Neuronal stem cell (in vitro differentiated cells): ENCODE results near the gene C8B.

Experiments
- DNase-seq: peaks from one replicate; pipeline ENCODE4 v3.0.0-alpha.2; 2013; ENCODE audit warnings: low spot score
- H2AFZ ChIP-seq: one replicate; pipeline ENCODE4 v1.6.1; 2013; ENCODE audit warnings: mild to moderate bottlenecking, low read length, inconsistent platforms
- H2AK5ac ChIP-seq: 2 replicates; pipeline ENCODE4 v1.6.1; 2013; ENCODE audit warnings: low read depth, mild to moderate bottlenecking, inconsistent platforms, low read length, moderate library complexity, mixed read lengths
- H2BK120ac ChIP-seq: 2 replicates; pipeline ENCODE4 v1.6.1; 2013; ENCODE audit warnings: low read depth, mild to moderate bottlenecking, inconsistent platforms, low read length, moderate library complexity, mixed read lengths
- H2BK12ac ChIP-seq: one replicate; pipeline ENCODE4 v1.6.1; 2013; ENCODE audit warnings: low read length, inconsistent platforms
- H2BK15ac ChIP-seq: 2 replicates; pipeline ENCODE4 v1.6.1; 2013; ENCODE audit warnings: mild to moderate bottlenecking, low read length, inconsistent platforms, mixed read lengths
- H2BK5ac ChIP-seq: one replicate; pipeline ENCODE4 v1.6.1; 2013; ENCODE audit warnings: inconsistent platforms, mild to moderate bottlenecking, low read length, moderate library complexity
- H3K14ac ChIP-seq: one replicate; pipeline ENCODE4 v1.6.1; 2013; ENCODE audit warnings: low read length, inconsistent platforms
- H3K18ac ChIP-seq: 2 replicates; pipeline ENCODE4 v1.6.1; 2013; ENCODE audit warnings: low read length, inconsistent platforms
- H3K23ac ChIP-seq: 2 replicates; pipeline ENCODE4 v1.6.1; 2013; ENCODE audit warnings: low read depth, mild to moderate bottlenecking, mixed read lengths, low read length, inconsistent platforms; ENCODE audit not compliant: poor library complexity
- H3K27ac ChIP-seq: replicated peaks from 3 replicates; pipeline ENCODE4 v1.5.1; 2013; ENCODE audit warnings: low read length, inconsistent platforms
- H3K27me3 ChIP-seq, 3 experiments: 2 replicates each; pipeline ENCODE4 v1.6.1; 2013; ENCODE audit warnings: low read length in 3 of 3, mild to moderate bottlenecking in 2 of 3, inconsistent platforms in 1 of 3, low read depth in 1 of 3, mixed read lengths in 1 of 3, moderate library complexity in 1 of 3; ENCODE audit not compliant: control insufficient read depth in 3 of 3, insufficient read depth in 3 of 3
- H3K36me3 ChIP-seq, 2 donors: replicated peaks in 1 of 2; 2 replicates each; pipeline ENCODE4 v1.6.1; 2013; ENCODE audit warnings: low read length in 2 of 2; ENCODE audit not compliant: control insufficient read depth in 2 of 2, insufficient read depth in 2 of 2
- H3K4ac ChIP-seq: 2 replicates; pipeline ENCODE4 v1.6.1; 2013; ENCODE audit warnings: inconsistent platforms, mild to moderate bottlenecking, low read length, moderate library complexity
- H3K4me1 ChIP-seq, 2 donors: 1 replicate in 1 of 2; 2 replicates in 1 of 2; pipeline ENCODE4 v1.6.1; 2013; ENCODE audit warnings: low read length in 2 of 2, low read depth in 1 of 2; ENCODE audit not compliant: control insufficient read depth in 2 of 2, insufficient read depth in 1 of 2
- H3K4me2 ChIP-seq: one replicate; pipeline ENCODE4 v1.6.1; 2013; ENCODE audit warnings: mild to moderate bottlenecking, low read length, inconsistent platforms; ENCODE audit not compliant: insufficient read depth, poor library complexity, severe bottlenecking
- H3K4me3 ChIP-seq, 2 donors: 2 replicates each; pipeline ENCODE4 v1.5.1; 2013; ENCODE audit warnings: low read length in 2 of 2, mild to moderate bottlenecking in 2 of 2, inconsistent platforms in 1 of 2, moderate library complexity in 1 of 2
- H3K79me1 ChIP-seq: one replicate; pipeline ENCODE4 v1.6.1; 2013; ENCODE audit warnings: low read depth, mild to moderate bottlenecking, inconsistent platforms, low read length, moderate library complexity
- H3K9ac ChIP-seq: one replicate; pipeline ENCODE4 v1.6.1; 2013; ENCODE audit warnings: mild to moderate bottlenecking, low read depth, low read length, inconsistent platforms; ENCODE audit not compliant: poor library complexity
- H3K9me3 ChIP-seq, 2 donors: replicated peaks in 1 of 2; 2 replicates each; pipeline versions ENCODE3 to v1.6.1; 2013; ENCODE audit warnings: low read length in 2 of 2, mild to moderate bottlenecking in 2 of 2, inconsistent platforms in 1 of 2, low read depth in 1 of 2, mixed read lengths in 1 of 2, moderate library complexity in 1 of 2; ENCODE audit not compliant: control insufficient read depth in 2 of 2, insufficient read depth in 1 of 2
- H4K8ac ChIP-seq: one replicate; pipeline ENCODE4 v1.6.1; 2013; ENCODE audit warnings: low read depth, mild to moderate bottlenecking, inconsistent platforms, low read length, moderate library complexity
- H4K91ac ChIP-seq: one replicate; pipeline ENCODE4 v1.6.1; 2013; ENCODE audit warnings: low read length, low read depth, mild to moderate bottlenecking, inconsistent platforms; ENCODE audit not compliant: poor library complexity
- WGBS, 2 donors: extraction: QIAGEN DNeasy Blood & Tissue Kit; methylation state at CpG; one replicate each; pipeline ENCODE4 v1.1.7; 2013; ENCODE audit warnings: missing lambda C conversion rate in 2 of 2, mixed read lengths in 1 of 2; ENCODE audit not compliant: insufficient read length in 2 of 2, insufficient replicate concordance in 1 of 2; ENCODE audit errors: extremely low coverage in 2 of 2; 5-methylcytosine and 5-hydroxymethylcytosine counted together

C8B gene

DNA sequence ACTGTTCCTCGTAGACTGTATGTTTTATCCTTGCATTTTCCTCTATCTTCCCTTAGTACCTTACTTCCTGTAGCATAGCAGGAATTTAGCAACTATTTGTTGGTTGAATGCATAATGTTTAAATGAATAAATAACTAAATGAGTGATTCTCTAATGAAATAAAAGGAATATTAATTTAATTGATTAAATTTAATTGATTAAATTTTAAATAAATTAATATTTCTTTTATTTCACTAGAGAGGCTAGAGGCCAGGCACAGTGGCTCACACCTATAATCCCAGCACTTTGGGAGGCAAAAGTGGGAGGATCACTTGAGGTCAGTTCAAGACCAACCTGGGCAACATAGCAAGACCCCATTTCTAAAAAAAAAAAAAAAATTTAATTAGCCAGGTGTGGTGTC is 25.8 kb downstream of the C8B start:
- no peaks in the 10 kb centered on the region for H3K36me3 ChIP-seq
- H3K4me1 ChIP-seq = peaks cover 0 to 2% of the 10 kb centered on the region in 2 donors
- H2BK120ac ChIP-seq = no peak overlapping the region
- no peak overlapping the region for H3K4me3 ChIP-seq
- H2AK5ac ChIP-seq = no peak overlapping the region
- H3K79me1 ChIP-seq = no peaks in the 10 kb centered on the region
- H2AFZ ChIP-seq = no peak overlapping the region
- no peak overlapping the region for H3K4me2 ChIP-seq
- H3K4ac ChIP-seq = no peak overlapping the region
- H3K9ac ChIP-seq = no peak overlapping the region
- H4K91ac ChIP-seq = no peak overlapping the region
- no peak for DNase-seq
- no peak overlapping the region for H2BK15ac ChIP-seq
- no peaks in the 10 kb centered on the region for H3K9me3 ChIP-seq
- H4K8ac ChIP-seq = no peak overlapping the region
- H3K27ac ChIP-seq = no peak overlapping the region
- no peak overlapping the region for H3K23ac ChIP-seq
- no peaks in the 10 kb centered on the region for H3K27me3 ChIP-seq
- no peak overlapping the region for H3K14ac ChIP-seq
- no peak overlapping the region for H2BK5ac ChIP-seq
- H2BK12ac ChIP-seq = no peak overlapping the region
- no CpG with 5 or more reads among the region's 1 CpG for WGBS, 2 donors
- no peak overlapping the region for H3K18ac ChIP-seq

DNA sequence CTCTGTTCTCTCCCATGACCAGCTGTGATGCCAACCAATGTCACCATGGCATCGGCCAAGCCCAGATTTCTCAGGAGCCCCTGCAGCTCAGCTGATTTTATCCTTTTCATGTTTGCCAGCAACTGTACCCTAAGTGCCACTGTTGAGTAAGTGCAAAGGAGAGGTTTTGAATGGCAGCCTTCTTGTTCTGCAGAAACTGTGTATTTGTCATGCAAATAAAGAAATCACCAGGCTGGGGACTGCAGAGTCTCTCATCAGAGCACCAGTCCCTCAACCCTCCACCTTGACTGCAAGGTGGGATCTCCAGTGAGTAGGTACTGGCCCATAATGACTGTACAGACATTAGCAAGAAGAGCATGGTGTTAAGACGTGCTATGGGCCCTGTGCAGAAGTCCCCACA is 26.6 kb downstream of the C8B start:
- no peaks in the 10 kb centered on the region for H3K9me3 ChIP-seq
- H3K4me2 ChIP-seq = no peak overlapping the region
- no peaks in the 10 kb centered on the region for H3K27me3 ChIP-seq
- H3K4ac ChIP-seq = no peak overlapping the region
- H3K23ac ChIP-seq = no peak overlapping the region
- H3K14ac ChIP-seq = no peak overlapping the region
- H3K9ac ChIP-seq = no peak overlapping the region
- DNase-seq = no peak
- H2BK12ac ChIP-seq = no peak overlapping the region
- no peak overlapping the region for H3K18ac ChIP-seq
- no peak overlapping the region for H2AK5ac ChIP-seq
- no peak overlapping the region for H3K27ac ChIP-seq
- H3K4me1 ChIP-seq = peaks cover 0 to 6% of the 10 kb centered on the region in 2 donors
- H2BK120ac ChIP-seq = no peak overlapping the region
- no peak overlapping the region for H2AFZ ChIP-seq
- H3K4me3 ChIP-seq = no peak overlapping the region
- no peak overlapping the region for H4K91ac ChIP-seq
- H2BK15ac ChIP-seq = no peak overlapping the region
- H4K8ac ChIP-seq = no peak overlapping the region
- H2BK5ac ChIP-seq = no peak overlapping the region
- H3K79me1 ChIP-seq = no peaks in the 10 kb centered on the region
- no peaks in the 10 kb centered on the region for H3K36me3 ChIP-seq
- WGBS, 2 donors = no CpG with 5 or more reads among the region's 2 CpGs

DNA sequence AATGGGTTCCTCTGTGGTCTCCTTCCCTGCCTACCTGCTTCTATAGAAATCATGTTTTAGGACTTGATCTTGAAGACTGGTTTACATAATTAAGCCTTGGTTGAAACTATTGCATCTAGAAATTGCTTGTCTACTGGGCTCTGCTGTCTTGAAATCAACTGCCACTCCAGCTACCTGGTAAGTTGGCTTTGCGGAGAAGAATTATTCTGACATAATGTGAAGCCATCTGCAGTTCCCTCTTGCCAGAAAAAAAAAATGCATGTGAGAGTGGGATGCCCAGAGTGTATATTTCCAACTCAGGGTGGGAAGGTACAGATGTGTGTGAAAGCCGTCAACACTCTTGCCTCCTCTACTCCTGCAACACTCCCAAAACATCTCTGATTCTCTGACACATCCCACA is 27.2 kb downstream of the C8B start:
- Histone ChIP-seq H3K9ac (no peak overlapping the region), H2BK5ac (no peak overlapping the region), H3K36me3 (no peaks in the 10 kb centered on the region), H3K4ac (no peak overlapping the region), H3K4me3 (no peak overlapping the region), H3K18ac (no peak overlapping the region), H3K23ac (no peak overlapping the region), H3K9me3 (no peaks in the 10 kb centered on the region), H2BK120ac (no peak overlapping the region), H3K4me1 (peaks cover 0 to 7% of the 10 kb centered on the region in 2 donors), H2AFZ (no peak overlapping the region), H4K91ac (no peak overlapping the region), H2AK5ac (no peak overlapping the region), H3K27ac (no peak overlapping the region), H3K14ac (no peak overlapping the region), H4K8ac (no peak overlapping the region), H2BK12ac (no peak overlapping the region), H2BK15ac (no peak overlapping the region), H3K4me2 (no peak overlapping the region), H3K79me1 (no peaks in the 10 kb centered on the region), H3K27me3 (no peaks in the 10 kb centered on the region)
- DNase-seq = no peak
- no CpG with 5 or more reads among the region's 2 CpGs for WGBS, 2 donors

DNA sequence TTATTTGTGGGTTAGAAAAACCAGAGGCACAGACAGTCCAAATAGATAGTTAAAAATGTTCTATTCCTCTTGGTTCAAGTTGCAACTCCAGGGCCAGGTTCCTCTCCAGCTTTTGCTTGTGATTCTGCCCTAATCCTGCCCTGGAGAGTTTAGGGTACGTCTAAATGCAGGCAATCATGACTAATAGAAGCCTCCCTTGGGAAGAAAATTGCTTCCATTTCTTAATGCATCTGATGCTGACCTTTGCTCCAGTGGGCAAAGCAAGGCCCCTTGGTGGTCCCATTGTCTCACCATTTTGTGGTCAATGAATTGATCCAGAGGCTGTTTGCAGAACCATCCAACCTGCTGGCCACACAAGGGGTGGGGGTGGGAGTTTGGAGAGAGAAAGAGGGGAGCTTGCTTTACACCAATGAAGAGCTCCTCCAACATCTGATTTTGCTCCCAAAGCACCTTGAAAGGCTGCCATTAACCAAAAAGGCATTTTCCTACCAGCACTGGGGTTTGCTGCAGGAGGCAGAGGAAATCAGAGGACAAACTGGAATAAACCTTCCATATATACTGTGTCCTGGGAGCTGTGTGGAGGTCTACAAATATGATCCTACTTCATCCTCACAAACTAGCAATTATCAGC is 31.3 kb downstream of the C8B start:
- H2BK15ac ChIP-seq = no peak overlapping the region
- no CpG with 5 or more reads among the region's 1 CpG for WGBS, 2 donors
- H3K36me3 ChIP-seq = no peaks in the 10 kb centered on the region
- no peak overlapping the region for H3K4me2 ChIP-seq
- no peaks in the 10 kb centered on the region for H3K9me3 ChIP-seq
- H3K79me1 ChIP-seq = no peaks in the 10 kb centered on the region
- H3K27me3 ChIP-seq = peaks cover 0 to 9% (median 0%) of the 10 kb centered on the region in 3 experiments
- no peak for DNase-seq
- H4K8ac ChIP-seq = no peak overlapping the region
- H3K18ac ChIP-seq = peak overlapping the region; percentile 34
- peaks cover 0 to 16% of the 10 kb centered on the region in 2 donors for H3K4me1 ChIP-seq
- no peak overlapping the region for H3K23ac ChIP-seq
- no peak overlapping the region for H3K4ac ChIP-seq
- no peak overlapping the region for H2AFZ ChIP-seq
- no peak overlapping the region for H3K9ac ChIP-seq
- H2BK120ac ChIP-seq = no peak overlapping the region
- no peak overlapping the region for H2BK12ac ChIP-seq
- no peak overlapping the region for H2AK5ac ChIP-seq
- no peak overlapping the region for H4K91ac ChIP-seq
- no peak overlapping the region for H3K4me3 ChIP-seq
- H2BK5ac ChIP-seq = no peak overlapping the region
- H3K14ac ChIP-seq = no peak overlapping the region
- H3K27ac ChIP-seq = no peak overlapping the region
